GM12801 (cell line): Measurements from ENCODE around the gene NOTCH4.

Experiments used
- CTCF ChIP-seq: IDR thresholded peaks from one replicate; pipeline ENCODE4 v1.5.1; 2011; ENCODE audit warnings: control low read depth; ENCODE audit not compliant: insufficient read length; ENCODE audit errors: extremely low read depth

The NOTCH4 gene

GRCh38 chr6:32223258-32224235, at the start of gene NOTCH4:
Gene NOTCH4, minus strand, starts transcription at chr6:32224067. Its CDS starts 139 bp downstream, at chr6:32223928.
- TF ChIP-seq CTCF = no peak

- TF ChIP-seq CTCF = no peak
Observed at GRCh38 chr6:32271429-32271828, 47.6 kb upstream of the NOTCH4 start.

- TF ChIP-seq CTCF = no peak
Observed at GRCh38 chr6:32267035-32267434, 43.2 kb upstream of the NOTCH4 start.

- no peak for TF ChIP-seq CTCF
Observed at GRCh38 chr6:32255199-32256153, 31.6 kb upstream of the NOTCH4 start.

GRCh38 chr6:32254761-32255198, 30.9 kb upstream of the NOTCH4 start:
- no peak for TF ChIP-seq CTCF

GRCh38 chr6:32252331-32253009, 28.6 kb upstream of the NOTCH4 start:
- TF ChIP-seq CTCF = no peak
